PC-9 (cell line): Measurements from ENCODE around the gene FBXO24. TPM values are rescaled to one million over a fixed set of nuclear protein-coding genes. Genes with fewer than 3 reads are reported as not detected.

Source experiments
- BruUV-seq: library from RNA; stranded (reverse); fragments of 400-500 nt; replicated peaks from 2 replicates; lab custom pipeline; 2021; lab: Mats Ljungman, UMichigan
- CTCF ChIA-PET: fragments of 300-600 bp; sonication (Branson Sonifier 250); formaldehyde crosslinking; loops from one replicate; lab custom pipeline; 2022; ENCODE audit warnings: antibody characterized with exemption; lab: Charles Lee
- POLR2A ChIA-PET: fragments of 300-600 bp; sonication (Branson Sonifier 250); formaldehyde crosslinking; loops from one replicate; lab custom pipeline; 2022; ENCODE audit warnings: antibody characterized with exemption; ENCODE audit not compliant: unreplicated experiment; lab: Charles Lee
- DNase-seq, 2 experiments: peaks; one replicate each; pipeline versions ENCODE4 v3.0.0 to v3.0.0-alpha.2; 2015 to 2022; ENCODE audit warnings: mixed read lengths in 1 of 2
- H2AFZ ChIP-seq: fragments of 200-600 bp; sonication (generic); 2 replicates; pipeline ENCODE4 v1.8.1; 2017; ENCODE audit warnings: antibody characterized with exemption
- H3F3A ChIP-seq: fragments of 200-600 bp; sonication (generic); 2 replicates; pipeline ENCODE4 v1.8.1; 2017; ENCODE audit warnings: antibody characterized with exemption, mild to moderate bottlenecking, low read depth; ENCODE audit not compliant: insufficient read depth
- H3K27ac ChIP-seq: fragments of 200-600 bp; sonication (generic); 2 replicates; pipeline ENCODE4 v1.6.1; 2016; ENCODE audit warnings: mixed run types
- H3K27me3 ChIP-seq: fragments of 200-600 bp; sonication (generic); 2 replicates; pipeline ENCODE4 v1.6.1; 2016; ENCODE audit warnings: low read depth, mixed run types; ENCODE audit not compliant: insufficient read depth
- H3K36me3 ChIP-seq: fragments of 200-600 bp; sonication (generic); 2 replicates; pipeline ENCODE4 v1.6.1; 2016; ENCODE audit warnings: low read depth, mixed run types
- H3K4me1 ChIP-seq: fragments of 200-600 bp; sonication (generic); replicated peaks from 2 replicates; pipeline ENCODE4 v1.6.1; 2016; ENCODE audit warnings: mixed run types; ENCODE audit not compliant: insufficient read depth
- H3K4me2 ChIP-seq: fragments of 200-600 bp; sonication (generic); 2 replicates; pipeline ENCODE4 v1.6.1; 2017; ENCODE audit warnings: mixed run types
- H3K4me3 ChIP-seq: fragments of 200-600 bp; sonication (generic); 2 replicates; pipeline ENCODE4 v1.6.1; 2016; ENCODE audit warnings: mixed run types
- H3K79me2 ChIP-seq: fragments of 200-600 bp; sonication (generic); 2 replicates; pipeline ENCODE4 v1.6.1; 2017; ENCODE audit warnings: low read depth, mixed run types
- H3K9me2 ChIP-seq: fragments of 200-600 bp; sonication (generic); 2 replicates; pipeline ENCODE4 v1.8.1; 2017; ENCODE audit warnings: mild to moderate bottlenecking; ENCODE audit not compliant: insufficient read depth
- H3K9me3 ChIP-seq: fragments of 200-600 bp; sonication (generic); 2 replicates; pipeline ENCODE4 v1.8.1; 2016; ENCODE audit warnings: low read depth; ENCODE audit not compliant: insufficient read depth
- H4K20me1 ChIP-seq: fragments of 200-600 bp; sonication (generic); 2 replicates; pipeline ENCODE4 v1.8.1; 2017; ENCODE audit not compliant: insufficient read depth
- CTCF ChIP-seq: fragments of 200-600 bp; sonication (generic); conservative IDR thresholded peaks from 2 replicates; pipeline ENCODE4 v1.6.1; 2017; ENCODE audit warnings: mixed run types, antibody characterized with exemption, mild to moderate bottlenecking, moderate library complexity
- EZH2 ChIP-seq: fragments of 200-600 bp; sonication (generic); IDR thresholded peaks from 2 replicates; pipeline ENCODE4 v1.8.0; 2017; ENCODE audit warnings: antibody characterized with exemption, low read depth
- intact Hi-C: fragments of 100-400 bp; cut with micrococcal nuclease; formaldehyde crosslinking; loops from one replicate; pipeline ENCODE4 v1.10.0; 2022; ENCODE audit not compliant: unreplicated experiment
- total RNA-seq: library from RNA; stranded (reverse); gene quantifications from 2 replicates; pipeline ENCODE4 v1.2.3, GENCODE V29; 2021

Gene FBXO24
- total RNA-seq, 1 experiment from 2014 or later: 2.7 TPM

GRCh38 chr7:100603726-100604027 lies 17.5 kb downstream of the FBXO24 start:
- TF ChIP-seq CTCF (no peak), EZH2 (no peak)
- Histone ChIP-seq H3K36me3 (no peaks in the 10 kb centered on the region), H3K4me2 (peak overlapping the region; percentile 59), H3K4me1 (peaks cover 24% of the 10 kb centered on the region), H2AFZ (no peak overlapping the region), H3K27ac (no peak overlapping the region), H3F3A (peaks cover 10% of the 10 kb centered on the region; the same call in 1 of the 2 replicates), H3K4me3 (no peak overlapping the region; the same call in 1 of the 2 replicates), H3K9me2 (no peaks in the 10 kb centered on the region), H3K9me3 (no peaks in the 10 kb centered on the region), H3K27me3 (no peaks in the 10 kb centered on the region), H3K79me2 (no peaks in the 10 kb centered on the region), H4K20me1 (no peaks in the 10 kb centered on the region)
- DNase-seq: no peak
- ChIA-PET POLR2A (interaction anchor here (0.6 to 0.8 kb wide), 3 partner anchors 19 to 481 kb away, joined by 5 to 16 read pairs (median 6); no protein-coding TSS in a partner anchor), CTCF (interaction anchor here (0.6 to 1.9 kb wide), 2 partner anchors 15 to 17 kb away, joined by 4 to 22 read pairs; no protein-coding TSS in a partner anchor)
- intact Hi-C loops: loop anchor here (2.0 kb wide), 1 partner anchor 17 kb away; the partner anchor contains the start of genes FBXO24 and LRCH4
- no TSS peak for BruUV-seq

GRCh38 chr7:100604028-100604975 lies 18.2 kb downstream of the FBXO24 start:
- Histone ChIP-seq H3K36me3 (no peaks in the 10 kb centered on the region), H3K79me2 (no peaks in the 10 kb centered on the region), H3K9me2 (no peaks in the 10 kb centered on the region), H3K4me1 (peaks cover 24% of the 10 kb centered on the region), H3K27ac (no peak overlapping the region), H4K20me1 (no peaks in the 10 kb centered on the region), H3K4me2 (peak overlapping the region; percentile 88), H3K9me3 (no peaks in the 10 kb centered on the region), H3K27me3 (no peaks in the 10 kb centered on the region), H3K4me3 (peak overlapping the region; percentile 75), H2AFZ (peak overlapping the region; percentile 94), H3F3A (peaks cover 10% of the 10 kb centered on the region; the same call in 1 of the 2 replicates)
- BruUV-seq: no TSS peak
- ChIA-PET POLR2A (interaction anchor here (0.6 to 0.8 kb wide), 3 partner anchors 19 to 480 kb away, joined by 5 to 16 read pairs (median 6); no protein-coding TSS in a partner anchor), CTCF (interaction anchor here (0.6 to 1.9 kb wide), 3 partner anchors 16 to 248 kb away, joined by 4 to 22 read pairs (median 5); no protein-coding TSS in a partner anchor)
- TF ChIP-seq CTCF: peak; percentile 72; the same call in 1 of the 2 replicates
- no peak for TF ChIP-seq EZH2
- intact Hi-C loops: loop anchor here (2.0 kb wide), 1 partner anchor 18 kb away; the partner anchor contains the start of genes FBXO24 and LRCH4
- DNase-seq: peak; percentile 54 to 84
